ENCODE measurements around the gene ZBTB25. TPM values are rescaled to one million over a fixed set of nuclear protein-coding genes. Genes with fewer than 3 reads are reported as not detected.

Gene ZBTB25
- total RNA-seq, 1 experiment from 2014 or later: 10.0 TPM

DNA sequence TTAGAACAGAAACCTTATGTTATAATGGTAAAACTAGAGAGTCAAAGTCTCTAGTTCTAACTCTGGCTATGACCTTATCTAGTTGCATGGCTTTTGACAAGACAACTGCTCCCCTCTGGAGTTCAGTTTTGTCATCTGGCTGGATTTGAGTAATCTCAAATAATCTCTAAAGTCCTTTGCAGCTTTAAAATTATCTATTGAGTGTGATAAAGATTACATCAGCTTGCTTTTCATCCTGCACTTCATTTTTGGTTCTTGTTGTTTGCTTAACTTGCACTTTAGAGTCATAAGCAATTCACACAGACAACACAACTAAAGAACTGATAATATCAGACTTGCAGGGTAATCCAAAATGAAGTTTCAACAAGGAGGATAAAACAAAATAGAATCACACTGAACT lies 36.1 kb downstream of the ZBTB25 start:
- H3K27ac Mint-ChIP-seq (ENCODE audit: unreplicated experiment): no peak overlapping the region
- Histone ChIP-seq H3K27me3 (replicated peaks; ENCODE audit: control insufficient read depth, insufficient read depth, low read length) (no peaks in the 10 kb centered on the region), H3K36me3 (ENCODE audit: control insufficient read depth, insufficient read depth, low read length) (no peaks in the 10 kb centered on the region), H3K4me3 (ENCODE audit: low read depth, low read length) (no peak overlapping the region), H3K4me1 (peaks cover 30% of the 10 kb centered on the region), H3K9me3 (no peaks in the 10 kb centered on the region)
- H3K9me3 Mint-ChIP-seq (ENCODE audit: unreplicated experiment): no peaks in the 10 kb centered on the region
- intact Hi-C loops (cut with micrococcal nuclease; ENCODE audit: unreplicated experiment): loop anchor here (5.0 kb wide), 1 partner anchor 130 kb away; no protein-coding TSS in a partner anchor
- ChIA-PET CTCF (interaction anchor here (0.6 to 1.5 kb wide), 2 partner anchors 11 to 16 kb away, joined by 3 to 4 read pairs; no protein-coding TSS in a partner anchor), POLR2A (no interaction called here)
- H3K4me1 Mint-ChIP-seq (ENCODE audit: low read depth, unreplicated experiment): peaks cover 10% of the 10 kb centered on the region
- H3K27me3 Mint-ChIP-seq (ENCODE audit: insufficient read depth, unreplicated experiment): no peaks in the 10 kb centered on the region
- H3K4me3 Mint-ChIP-seq (ENCODE audit: unreplicated experiment): peak overlapping the region; percentile 27
- DNase-seq: no peak
- peaks cover 25% of the 10 kb centered on the region for H3K36me3 Mint-ChIP-seq (ENCODE audit: insufficient read depth, unreplicated experiment)
- TF ChIP-seq, protein P1, sequence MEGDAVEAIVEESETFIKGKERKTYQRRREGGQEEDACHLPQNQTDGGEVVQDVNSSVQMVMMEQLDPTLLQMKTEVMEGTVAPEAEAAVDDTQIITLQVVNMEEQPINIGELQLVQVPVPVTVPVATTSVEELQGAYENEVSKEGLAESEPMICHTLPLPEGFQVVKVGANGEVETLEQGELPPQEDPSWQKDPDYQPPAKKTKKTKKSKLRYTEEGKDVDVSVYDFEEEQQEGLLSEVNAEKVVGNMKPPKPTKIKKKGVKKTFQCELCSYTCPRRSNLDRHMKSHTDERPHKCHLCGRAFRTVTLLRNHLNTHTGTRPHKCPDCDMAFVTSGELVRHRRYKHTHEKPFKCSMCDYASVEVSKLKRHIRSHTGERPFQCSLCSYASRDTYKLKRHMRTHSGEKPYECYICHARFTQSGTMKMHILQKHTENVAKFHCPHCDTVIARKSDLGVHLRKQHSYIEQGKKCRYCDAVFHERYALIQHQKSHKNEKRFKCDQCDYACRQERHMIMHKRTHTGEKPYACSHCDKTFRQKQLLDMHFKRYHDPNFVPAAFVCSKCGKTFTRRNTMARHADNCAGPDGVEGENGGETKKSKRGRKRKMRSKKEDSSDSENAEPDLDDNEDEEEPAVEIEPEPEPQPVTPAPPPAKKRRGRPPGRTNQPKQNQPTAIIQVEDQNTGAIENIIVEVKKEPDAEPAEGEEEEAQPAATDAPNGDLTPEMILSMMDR (IDR thresholded peaks at IDR 0.05; ENCODE audit: insufficient read depth in 1 of 2, low read depth in 1 of 2, low read length in 1 of 2, severe bottlenecking in 1 of 2, unreplicated experiment in 1 of 2): no peak
- no TSS peak for BruUV-seq (replicated peaks)

DNA sequence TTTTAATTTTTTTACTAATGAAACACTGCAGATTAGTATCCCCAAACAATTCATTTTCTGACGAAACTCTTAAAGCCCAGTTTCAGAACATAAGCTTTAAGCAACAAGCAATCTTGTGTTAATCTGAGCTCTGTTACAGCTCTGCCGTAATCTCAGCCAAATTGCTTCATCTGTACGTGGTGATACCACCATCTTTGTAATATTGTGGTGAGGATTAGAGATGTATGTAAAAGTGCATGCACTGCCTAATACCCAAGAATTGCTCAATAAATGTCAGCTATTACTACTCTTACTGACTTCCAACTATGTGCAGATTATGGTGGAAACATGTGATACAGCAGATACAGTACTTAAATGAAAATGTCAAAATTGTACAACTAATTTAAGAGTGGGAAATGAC lies 36.5 kb downstream of the ZBTB25 start:
- H3K4me3 Mint-ChIP-seq (ENCODE audit: unreplicated experiment): peak overlapping the region; percentile 27
- POLR2A ChIA-PET: no interaction called here

DNA sequence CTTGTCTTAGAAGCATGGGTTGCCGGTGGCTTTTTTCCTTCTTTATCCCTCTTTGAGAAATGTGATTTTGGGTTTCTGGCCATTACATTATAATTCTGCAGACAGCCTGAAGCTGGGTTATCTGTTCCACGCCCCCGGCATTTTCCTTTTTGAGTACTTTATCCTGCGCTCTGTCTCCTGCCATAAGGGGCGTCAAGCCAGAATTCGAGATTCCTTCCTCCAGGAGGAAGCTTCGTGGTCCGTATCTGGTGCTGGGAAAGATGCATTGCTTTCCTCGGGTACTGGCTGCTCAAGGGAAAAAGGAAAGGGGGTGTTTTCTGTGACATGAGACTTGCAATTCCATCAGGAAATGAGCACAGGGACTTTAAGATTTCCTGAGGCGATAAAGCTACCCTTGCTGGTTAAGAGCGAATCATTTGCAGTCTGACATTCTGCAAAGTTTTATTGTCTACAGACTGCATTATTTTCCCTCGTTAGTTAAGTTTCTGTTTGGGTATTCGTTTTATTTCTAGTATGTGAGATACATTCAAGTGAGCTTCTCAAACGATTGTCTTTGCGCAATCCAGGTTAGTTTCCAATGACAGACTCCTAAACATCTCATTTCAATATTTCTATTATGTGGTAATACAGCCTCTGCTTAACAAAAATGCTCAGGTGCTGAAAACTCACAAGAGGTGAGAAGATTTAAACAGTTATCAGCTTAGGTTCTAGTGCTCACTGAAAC lies 37.6 kb downstream of the ZBTB25 start:
- Mint-ChIP-seq H3K4me3 (ENCODE audit: unreplicated experiment) (peak overlapping the region; percentile 96), H3K27me3 (ENCODE audit: insufficient read depth, unreplicated experiment) (no peaks in the 10 kb centered on the region), H3K4me1 (ENCODE audit: low read depth, unreplicated experiment) (peaks cover 10% of the 10 kb centered on the region), H3K36me3 (ENCODE audit: insufficient read depth, unreplicated experiment) (peaks cover 34% of the 10 kb centered on the region), H3K9me3 (ENCODE audit: unreplicated experiment) (no peaks in the 10 kb centered on the region), H3K27ac (ENCODE audit: unreplicated experiment) (peak overlapping the region; percentile 93)
- ChIA-PET CTCF (interaction anchor here (0.5 to 1.5 kb wide), 5 partner anchors 35 to 122 kb away, joined by 3 to 6 read pairs (median 3); partner anchors contain the start of gene HSPA2), POLR2A (interaction anchor here (0.5 to 1.0 kb wide), 2 partner anchors 78 to 180 kb away, joined by 3 to 4 read pairs; no protein-coding TSS in a partner anchor)
- BruUV-seq (replicated peaks): TSS peak; percentile 45
- Histone ChIP-seq H3K4me3 (ENCODE audit: low read depth, low read length) (peak overlapping the region; percentile 97), H3K27me3 (replicated peaks; ENCODE audit: control insufficient read depth, insufficient read depth, low read length) (no peaks in the 10 kb centered on the region), H3K4me1 (peaks cover 30% of the 10 kb centered on the region), H3K36me3 (ENCODE audit: control insufficient read depth, insufficient read depth, low read length) (no peaks in the 10 kb centered on the region), H3K9me3 (no peaks in the 10 kb centered on the region)
- peak; percentile 58 to 60 for DNase-seq
- TF ChIP-seq, protein P1 (IDR thresholded peaks at IDR 0.05; ENCODE audit: insufficient read depth in 1 of 2, low read depth in 1 of 2, low read length in 1 of 2, severe bottlenecking in 1 of 2, unreplicated experiment in 1 of 2): peak in 1 of 2 experiments; percentile 13
- intact Hi-C loops (cut with micrococcal nuclease; ENCODE audit: unreplicated experiment): loop anchor here (1.0 to 5.0 kb wide), 3 partner anchors 27 to 129 kb away; partner anchors contain the start of gene ZBTB25

More for the DNA sequence above, 36.5 kb downstream of the ZBTB25 start:
- H3K4me1 Mint-ChIP-seq (ENCODE audit: low read depth, unreplicated experiment): peaks cover 10% of the 10 kb centered on the region
- Histone ChIP-seq H3K9me3 (no peaks in the 10 kb centered on the region), H3K4me3 (ENCODE audit: low read depth, low read length) (no peak overlapping the region), H3K4me1 (peaks cover 30% of the 10 kb centered on the region), H3K27me3 (replicated peaks; ENCODE audit: control insufficient read depth, insufficient read depth, low read length) (no peaks in the 10 kb centered on the region), H3K36me3 (ENCODE audit: control insufficient read depth, insufficient read depth, low read length) (no peaks in the 10 kb centered on the region)
- intact Hi-C loops (cut with micrococcal nuclease; ENCODE audit: unreplicated experiment): loop anchor here (5.0 kb wide), 1 partner anchor 130 kb away; no protein-coding TSS in a partner anchor
- no TSS peak for BruUV-seq (replicated peaks)
- no peak for DNase-seq
- H3K27ac Mint-ChIP-seq (ENCODE audit: unreplicated experiment): no peak overlapping the region
- H3K36me3 Mint-ChIP-seq (ENCODE audit: insufficient read depth, unreplicated experiment): peaks cover 25% of the 10 kb centered on the region
- no peaks in the 10 kb centered on the region for H3K9me3 Mint-ChIP-seq (ENCODE audit: unreplicated experiment)
- CTCF ChIA-PET: interaction anchor here (0.6 to 1.5 kb wide), 2 partner anchors 12 to 16 kb away, joined by 3 to 4 read pairs; no protein-coding TSS in a partner anchor
- TF ChIP-seq, protein P1 (IDR thresholded peaks at IDR 0.05; ENCODE audit: insufficient read depth in 1 of 2, low read depth in 1 of 2, low read length in 1 of 2, severe bottlenecking in 1 of 2, unreplicated experiment in 1 of 2): no peak
- no peaks in the 10 kb centered on the region for H3K27me3 Mint-ChIP-seq (ENCODE audit: insufficient read depth, unreplicated experiment)

Data from Caco-2 (cell line).